GM19023 (cell line): ENCODE results near the gene HPCAL1.

Experiments used
- ATAC-seq: cut with Tn5 transposase; IDR thresholded peaks from one replicate; pipeline ENCODE4 v1.9.1; 2021; ENCODE audit warnings: mild to moderate bottlenecking, moderate library complexity; ENCODE audit not compliant: unreplicated experiment

Gene HPCAL1

DNA sequence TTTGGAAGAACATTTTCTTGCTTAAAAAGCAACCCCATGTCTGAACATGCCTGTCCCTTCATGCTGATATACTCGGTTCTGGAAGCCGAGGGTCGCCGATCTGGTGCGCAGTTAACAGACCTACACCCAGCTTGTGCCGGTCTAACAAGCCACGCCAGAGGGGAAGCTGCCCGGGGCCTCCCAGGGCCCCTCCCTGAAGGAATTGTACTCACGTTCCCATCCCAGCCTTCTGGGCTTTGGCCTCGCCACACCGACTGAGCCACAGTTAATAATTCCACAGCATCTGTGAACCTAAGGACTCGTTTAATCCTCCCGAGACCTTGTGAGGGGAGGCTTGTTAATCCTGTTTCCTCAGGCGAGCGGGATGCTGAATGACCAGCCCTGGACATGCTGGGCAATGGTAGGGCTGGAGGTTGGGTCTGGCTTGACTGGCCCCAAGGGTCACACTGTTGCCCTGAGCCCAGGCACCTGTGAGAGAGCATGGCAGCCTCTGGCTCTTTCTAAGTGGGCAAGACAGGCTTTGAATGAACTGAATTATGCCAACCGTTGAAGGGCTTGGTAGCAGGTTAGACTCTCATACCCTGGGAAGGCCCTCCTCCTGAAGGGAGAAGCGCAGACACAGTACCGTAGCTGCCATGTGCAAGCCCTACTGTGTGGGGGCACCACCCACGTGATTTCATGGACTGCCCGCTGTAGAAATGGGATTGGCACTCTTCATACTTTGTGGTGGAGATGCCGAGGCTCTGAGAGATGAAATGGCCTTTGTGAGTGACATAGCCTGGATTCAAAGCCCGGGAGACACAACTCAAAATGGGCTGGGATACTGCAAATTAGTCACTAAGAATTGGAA is 173.3 kb downstream of the HPCAL1 start:
- ATAC-seq = no peak

- no peak for ATAC-seq
Observed at GRCh38 chr2:10476723-10477442, 174.2 kb downstream of the HPCAL1 start.
